ENCODE measurements around the gene TMEM263.

The TMEM263 gene

GRCh38 chr12:106975098-106975497 lies 19.4 kb downstream of the TMEM263 start:
- Histone ChIP-seq H3K36me3 (ENCODE audit: control insufficient read depth, insufficient read depth, low read length) (peaks cover 4% of the 10 kb centered on the region), H3K27me3 (replicated peaks; ENCODE audit: control insufficient read depth, insufficient read depth, low read length) (no peaks in the 10 kb centered on the region), H3K4me3 (replicated peaks; ENCODE audit: low read depth, low read length) (no peak overlapping the region)
- no peak for DNase-seq (ENCODE audit: extremely low read depth, insufficient read length)
- TF ChIP-seq CTCF (IDR thresholded peaks at IDR 0.05; ENCODE audit: insufficient read depth, low read length, poor library complexity, severe bottlenecking), result no peak

- Histone ChIP-seq H3K36me3 (ENCODE audit: control insufficient read depth, insufficient read depth, low read length) (peaks cover 2% of the 10 kb centered on the region), H3K4me3 (replicated peaks; ENCODE audit: low read depth, low read length) (no peak overlapping the region), H3K27me3 (replicated peaks; ENCODE audit: control insufficient read depth, insufficient read depth, low read length) (no peaks in the 10 kb centered on the region)
- no peak for DNase-seq (ENCODE audit: extremely low read depth, insufficient read length)
- TF ChIP-seq CTCF (IDR thresholded peaks at IDR 0.05; ENCODE audit: insufficient read depth, low read length, poor library complexity, severe bottlenecking), result no peak
These were observed 20.4 kb downstream of the TMEM263 start for GRCh38 chr12:106975993-106976658.

- Histone ChIP-seq H3K27me3 (replicated peaks; ENCODE audit: control insufficient read depth, insufficient read depth, low read length) (no peaks in the 10 kb centered on the region), H3K4me3 (replicated peaks; ENCODE audit: low read depth, low read length) (no peak overlapping the region), H3K36me3 (ENCODE audit: control insufficient read depth, insufficient read depth, low read length) (no peaks in the 10 kb centered on the region; the same call in 1 of the 2 replicates)
- DNase-seq (ENCODE audit: extremely low read depth, insufficient read length), result no peak
- no peak for TF ChIP-seq CTCF (IDR thresholded peaks at IDR 0.05; ENCODE audit: insufficient read depth, low read length, poor library complexity, severe bottlenecking)
These were observed 21.0 kb downstream of the TMEM263 start for GRCh38 chr12:106976668-106977067.

- Histone ChIP-seq H3K27me3 (replicated peaks; ENCODE audit: control insufficient read depth, insufficient read depth, low read length) (no peaks in the 10 kb centered on the region), H3K36me3 (ENCODE audit: control insufficient read depth, insufficient read depth, low read length) (no peaks in the 10 kb centered on the region; the same call in 1 of the 2 replicates), H3K4me3 (replicated peaks; ENCODE audit: low read depth, low read length) (no peak overlapping the region)
- TF ChIP-seq CTCF (IDR thresholded peaks at IDR 0.05; ENCODE audit: insufficient read depth, low read length, poor library complexity, severe bottlenecking), result no peak
- DNase-seq (ENCODE audit: extremely low read depth, insufficient read length), result no peak
These were observed 22.5 kb downstream of the TMEM263 start for GRCh38 chr12:106978035-106978800.

- Histone ChIP-seq H3K4me3 (replicated peaks; ENCODE audit: low read depth, low read length) (no peak overlapping the region), H3K36me3 (ENCODE audit: control insufficient read depth, insufficient read depth, low read length) (no peaks in the 10 kb centered on the region; the same call in 1 of the 2 replicates), H3K27me3 (replicated peaks; ENCODE audit: control insufficient read depth, insufficient read depth, low read length) (no peaks in the 10 kb centered on the region)
- DNase-seq (ENCODE audit: extremely low read depth, insufficient read length), result no peak
- no peak for TF ChIP-seq CTCF (IDR thresholded peaks at IDR 0.05; ENCODE audit: insufficient read depth, low read length, poor library complexity, severe bottlenecking)
These were observed 25.2 kb downstream of the TMEM263 start for GRCh38 chr12:106980944-106981343.

Data from GM06990 (cell line).